NCI-H146 (cell line): Measurements from ENCODE around the gene TLCD3B.
A peak's percentile ranks its signal among the peaks of the same experiment; 100 is the strongest.

Source experiments
- DNase-seq: peaks from one replicate; lab custom pipeline; 2025; lab: John Stamatoyannopoulos, UW

The TLCD3B gene

GRCh38 chr16:30004811-30005242 lies 26.2 kb downstream of the TLCD3B start:
- DNase-seq = no peak

GRCh38 chr16:30004424-30004776 lies 26.7 kb downstream of the TLCD3B start:
- no peak for DNase-seq

GRCh38 chr16:30003670-30004423 lies 27.2 kb downstream of the TLCD3B start:
- DNase-seq = no peak

GRCh38 chr16:30002614-30003346 lies 28.3 kb downstream of the TLCD3B start:
- DNase-seq = no peak

- no peak for DNase-seq
These were observed 30.1 kb downstream of the TLCD3B start for GRCh38 chr16:30000735-30001631.

- DNase-seq = no peak
These were observed 31.5 kb downstream of the TLCD3B start for GRCh38 chr16:29999605-30000004.

- DNase-seq = no peak
These were observed 34.3 kb downstream of the TLCD3B start for GRCh38 chr16:29996766-29997250.

GRCh38 chr16:29995911-29996765 lies 34.9 kb downstream of the TLCD3B start, which contains the start of gene INO80E:
Gene INO80E (plus strand): TSS chr16:29996241. CDS start chr16:29996311, 70 bp downstream.
- peak; percentile 98 for DNase-seq

GRCh38 chr16:29995324-29995910 lies 35.7 kb downstream of the TLCD3B start, which contains the start of gene HIRIP3:
Gene HIRIP3 (minus strand): TSS chr16:29995617. CDS start chr16:29995605, 12 bp downstream.
- DNase-seq = peak; percentile 94

GRCh38 chr16:29994600-29995323 lies 36.3 kb downstream of the TLCD3B start:
- no peak for DNase-seq

GRCh38 chr16:29993903-29994599 lies 37.0 kb downstream of the TLCD3B start:
- DNase-seq = no peak

- no peak for DNase-seq
These were observed 37.7 kb downstream of the TLCD3B start for GRCh38 chr16:29993191-29993902.

- no peak for DNase-seq
These were observed 38.6 kb downstream of the TLCD3B start for GRCh38 chr16:29992344-29992967.

- no peak for DNase-seq
These were observed 39.5 kb downstream of the TLCD3B start for GRCh38 chr16:29991571-29991904.

- DNase-seq = no peak
These were observed 40.0 kb downstream of the TLCD3B start for GRCh38 chr16:29990883-29991570.

GRCh38 chr16:29990034-29990433 lies 41.0 kb downstream of the TLCD3B start:
- no peak for DNase-seq

GRCh38 chr16:29989111-29989858 lies 41.8 kb downstream of the TLCD3B start:
- DNase-seq = no peak
